ENCODE results near the gene OR2T27.
"Not testable (repeated sequence)": the region's sequence is repeated elsewhere in the genome, so short reads cannot be mapped to it uniquely, and the experiment has no call there.

DNA sequence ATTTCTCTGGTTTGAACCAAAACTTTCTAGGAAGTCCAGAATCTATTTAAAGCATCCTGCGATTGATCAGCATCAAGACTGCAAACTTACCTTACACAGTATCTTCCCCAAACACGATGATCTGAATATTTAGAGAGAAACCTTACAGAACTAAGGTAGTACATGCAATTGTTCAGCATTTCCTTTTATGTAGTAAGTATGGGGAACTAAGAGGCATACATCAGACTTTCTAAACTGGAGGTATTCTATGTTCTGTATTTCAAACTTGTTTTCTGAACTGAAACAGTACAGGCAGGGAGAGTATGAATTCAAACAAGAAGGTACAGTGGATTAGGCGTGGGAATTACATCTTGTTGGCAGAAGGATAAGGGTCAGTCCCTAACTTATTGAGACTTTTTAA, at the start of gene OR2T27:
- TF ChIP-seq, protein P1, sequence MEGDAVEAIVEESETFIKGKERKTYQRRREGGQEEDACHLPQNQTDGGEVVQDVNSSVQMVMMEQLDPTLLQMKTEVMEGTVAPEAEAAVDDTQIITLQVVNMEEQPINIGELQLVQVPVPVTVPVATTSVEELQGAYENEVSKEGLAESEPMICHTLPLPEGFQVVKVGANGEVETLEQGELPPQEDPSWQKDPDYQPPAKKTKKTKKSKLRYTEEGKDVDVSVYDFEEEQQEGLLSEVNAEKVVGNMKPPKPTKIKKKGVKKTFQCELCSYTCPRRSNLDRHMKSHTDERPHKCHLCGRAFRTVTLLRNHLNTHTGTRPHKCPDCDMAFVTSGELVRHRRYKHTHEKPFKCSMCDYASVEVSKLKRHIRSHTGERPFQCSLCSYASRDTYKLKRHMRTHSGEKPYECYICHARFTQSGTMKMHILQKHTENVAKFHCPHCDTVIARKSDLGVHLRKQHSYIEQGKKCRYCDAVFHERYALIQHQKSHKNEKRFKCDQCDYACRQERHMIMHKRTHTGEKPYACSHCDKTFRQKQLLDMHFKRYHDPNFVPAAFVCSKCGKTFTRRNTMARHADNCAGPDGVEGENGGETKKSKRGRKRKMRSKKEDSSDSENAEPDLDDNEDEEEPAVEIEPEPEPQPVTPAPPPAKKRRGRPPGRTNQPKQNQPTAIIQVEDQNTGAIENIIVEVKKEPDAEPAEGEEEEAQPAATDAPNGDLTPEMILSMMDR (IDR thresholded peaks at IDR 0.05), result not testable (repeated sequence)
- TF ChIP-seq POLR2A (IDR thresholded peaks at IDR 0.05); POLR2AphosphoS5 (IDR thresholded peaks at IDR 0.05; ENCODE audit: insufficient read depth in 1 of 2, low read depth in 1 of 2): not testable (repeated sequence)

All from vagina (tissue), 2 donors.